Measurements from ENCODE around the gene GHDC. TPM values are rescaled to one million over a fixed set of nuclear protein-coding genes. Genes with fewer than 3 reads are reported as not detected.
A peak's percentile ranks its signal among the peaks of the same experiment; 100 is the strongest.

The GHDC gene
- total and polyA plus RNA-seq, 2 donors (not counting 3 experiments of a cell fraction or from before 2014, with no cell fraction given), result 9.8 to 11.2 TPM

DNA sequence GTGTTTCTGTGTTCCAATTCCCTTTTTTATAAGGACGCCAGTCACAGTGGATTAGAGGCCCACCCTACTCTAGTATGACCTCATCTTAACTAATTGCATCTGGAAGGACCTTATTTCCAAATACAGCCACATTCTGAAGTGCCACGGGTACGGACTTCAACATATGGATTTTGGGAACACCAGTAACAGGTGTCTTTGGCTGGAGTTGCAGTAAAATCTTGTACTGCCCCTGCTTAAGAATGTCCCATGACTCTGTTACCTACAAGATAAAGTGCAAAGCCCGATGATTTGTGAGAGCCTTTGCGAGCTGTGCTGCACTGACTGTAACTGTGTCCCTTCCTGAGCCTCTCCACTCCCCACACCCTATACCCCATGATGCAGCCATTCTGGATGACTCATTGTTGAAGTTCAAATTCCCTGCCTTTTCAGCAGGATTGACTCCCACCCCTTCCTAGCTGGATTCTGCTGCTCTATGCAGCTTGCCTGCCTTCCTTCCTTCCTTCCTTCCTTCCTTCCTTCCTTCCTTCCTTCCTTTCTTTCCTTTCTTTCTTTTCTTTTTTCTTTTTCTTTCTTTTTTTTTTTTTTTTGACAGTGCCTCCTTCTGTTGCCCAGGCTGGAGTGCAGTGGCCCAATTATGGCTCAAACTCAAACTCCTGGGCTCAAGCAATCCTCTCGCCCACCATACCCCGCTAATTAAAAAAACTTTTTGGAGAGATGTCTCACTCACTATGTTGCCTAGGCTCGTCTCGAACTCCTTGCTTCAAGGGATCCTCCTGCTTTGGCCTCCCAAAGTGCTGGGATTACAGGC is 11.2 kb downstream of the GHDC start:
- H4K20me1 ChIP-seq (replicated peaks; ENCODE audit: control insufficient read depth, extremely low read depth, insufficient read depth, low read length), result no peaks in the 10 kb centered on the region
- DNase-seq (ENCODE audit: low read depth, low spot score) (peak; percentile 21), FAIRE-seq (peak; percentile 67)
- H3K4me1 ChIP-seq (ENCODE audit: control insufficient read depth, extremely low read depth, insufficient read depth, low read length), result peaks cover 14% of the 10 kb centered on the region
- TF ChIP-seq MYC (IDR thresholded peaks at IDR 0.05; ENCODE audit: low read depth, low read length) (no peak), JUN (IDR thresholded peaks at IDR 0.05; ENCODE audit: borderline replicate concordance, insufficient read depth, insufficient read length, low read depth) (peak; percentile 59), POLR2AphosphoS5 (IDR thresholded peaks at IDR 0.05; ENCODE audit: insufficient read depth, low read depth, low read length) (no peak), FOS (IDR thresholded peaks at IDR 0.05; ENCODE audit: borderline replicate concordance, insufficient read depth, low read length) (peak; percentile 49), CTCF (IDR thresholded peaks at IDR 0.05; ENCODE audit: extremely low read depth in 1 of 2, insufficient read depth in 1 of 2, low read depth in 1 of 2, low read length in 2 of 2) (no peak), GATA2 (IDR thresholded peaks at IDR 0.05; ENCODE audit: insufficient read depth, insufficient read length, low read depth, low read length) (no peak), POLR2A (IDR thresholded peaks at IDR 0.05; ENCODE audit: low read depth, low read length) (no peak), EZH2 (IDR thresholded peaks at IDR 0.05; ENCODE audit: borderline replicate concordance, low read depth, low read length, severe bottlenecking) (peak; percentile 36)
- TF ChIP-seq, protein P1, sequence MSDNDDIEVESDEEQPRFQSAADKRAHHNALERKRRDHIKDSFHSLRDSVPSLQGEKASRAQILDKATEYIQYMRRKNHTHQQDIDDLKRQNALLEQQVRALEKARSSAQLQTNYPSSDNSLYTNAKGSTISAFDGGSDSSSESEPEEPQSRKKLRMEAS (IDR thresholded peaks at IDR 0.05; ENCODE audit: insufficient read depth, insufficient read length), result no peak
- dilution Hi-C loops (cut with MboI; ENCODE audit: extremely low pct_ligation_motif_present, low sequenced_read_pairs) (no loop called here), intact Hi-C loops (cut with micrococcal nuclease) (loop anchor here (5.0 kb wide), 1 partner anchor 116 kb away; no protein-coding TSS in a partner anchor)
- H3K27ac ChIP-seq (ENCODE audit: insufficient read depth, low read depth, low read length), result no peak overlapping the region
- no peaks in the 10 kb centered on the region for H3K9me3 ChIP-seq (replicated peaks; ENCODE audit: control insufficient read depth, insufficient read depth, low read length)
- no peak overlapping the region for H3K4me3 ChIP-seq (replicated peaks in 1 of 3; ENCODE audit: insufficient read depth in 1 of 3, low read depth in 1 of 3, low read length in 3 of 3)
- peak overlapping the region; percentile 95 for H2AFZ ChIP-seq (ENCODE audit: low read depth, low read length)
- ChIA-PET CTCF (interaction anchor here (1.3 to 5.6 kb wide), 6 partner anchors 11 to 344 kb away, joined by 3 to 52 read pairs (median 4); partner anchors contain the start of genes GHDC and KAT2A), POLR2A (interaction anchor here (0.6 kb wide), 1 partner anchor 182 kb away, joined by 3 read pairs; no protein-coding TSS in a partner anchor)
- no peaks in the 10 kb centered on the region for H3K36me3 ChIP-seq (ENCODE audit: control insufficient read depth in 2 of 2, extremely low read depth in 1 of 2, insufficient read depth in 2 of 2, low read length in 2 of 2)
- peaks cover 9 to 13% of the 10 kb centered on the region in 2 experiments for H3K27me3 ChIP-seq (ENCODE audit: control insufficient read depth in 2 of 2, insufficient read depth in 2 of 2, low read length in 2 of 2)
- H3K4me2 ChIP-seq (ENCODE audit: insufficient read depth, low read length), result peak overlapping the region; percentile 78
- H3K9ac ChIP-seq (replicated peaks; ENCODE audit: extremely low read depth, insufficient read depth, low read length), result no peak overlapping the region
- H3K79me2 ChIP-seq (ENCODE audit: control insufficient read depth, insufficient read depth, low read length), result no peaks in the 10 kb centered on the region
- no peaks in the 10 kb centered on the region for H3K9me1 ChIP-seq (replicated peaks; ENCODE audit: control insufficient read depth, extremely low read depth, insufficient read depth, low read length)
- BruUV-seq (replicated peaks), result no TSS peak

Measured in endothelial cell of umbilical vein (primary cell).